Activated effector memory CD4-positive, alpha-beta T cell treated with Interleukin-2 at 50 U/mL for 16 hours (primary cell): ENCODE results near the gene SEC16A.
"Not testable (repeated sequence)": the region's sequence is repeated elsewhere in the genome, so short reads cannot be mapped to it uniquely, and the experiment has no call there.

Experiments
- DNase-seq: peaks from one replicate; pipeline ENCODE4 v3.0.0-alpha.2; 2020

Gene SEC16A

DNA sequence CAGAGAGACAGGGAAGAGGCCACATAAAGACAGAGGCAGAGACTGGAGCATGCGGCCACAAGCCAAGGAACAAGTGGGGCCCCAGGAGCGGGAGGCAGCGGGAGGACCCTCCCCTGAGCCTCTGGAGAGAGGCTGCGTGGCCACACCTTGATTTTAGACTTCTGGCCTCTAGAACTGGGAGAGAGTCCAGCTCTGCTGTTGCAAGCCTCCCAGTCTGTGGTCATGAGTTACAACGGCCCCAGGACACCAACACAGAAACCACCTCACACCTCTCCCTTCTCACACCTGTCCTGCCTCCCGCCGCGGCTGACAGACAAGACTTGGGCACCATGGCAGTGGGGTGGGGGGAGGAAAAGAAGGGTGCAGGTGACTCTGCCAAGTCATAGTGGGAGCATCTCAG, 45.4 kb downstream of the SEC16A start:
- DNase-seq: no peak

- no peak for DNase-seq
Measured at GRCh38 chr9:136436055-136436634, 46.7 kb downstream of the SEC16A start.

DNA sequence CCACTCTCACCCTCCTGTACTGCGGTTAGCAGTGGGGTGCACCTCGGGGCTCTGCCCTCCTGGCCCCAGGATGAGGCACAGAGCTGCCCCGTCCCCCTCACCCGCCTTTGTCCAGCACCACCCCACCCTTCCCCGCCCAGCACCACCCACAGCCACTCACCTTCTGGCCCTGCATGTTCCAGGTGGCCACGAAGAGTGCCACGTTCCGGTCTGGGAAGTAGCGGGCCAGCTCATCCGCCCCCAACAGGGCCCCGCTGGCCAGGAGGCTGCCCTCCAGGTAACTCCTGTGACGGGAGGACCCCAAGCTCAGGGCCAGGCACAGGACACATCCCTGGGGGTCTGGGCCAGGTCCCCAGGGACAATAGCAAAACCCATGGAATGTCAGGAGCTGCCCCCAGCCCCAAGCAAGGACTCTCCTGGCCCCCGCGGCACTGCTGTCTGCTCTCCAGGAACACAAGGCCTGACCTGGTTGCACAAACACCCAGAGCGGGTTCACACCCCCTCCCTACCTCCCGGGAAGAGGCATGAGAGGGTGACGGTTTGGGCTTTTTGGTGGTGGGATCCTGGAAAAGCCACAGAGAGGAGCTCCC, 48.2 kb downstream of the SEC16A start:
- DNase-seq: no peak

DNA sequence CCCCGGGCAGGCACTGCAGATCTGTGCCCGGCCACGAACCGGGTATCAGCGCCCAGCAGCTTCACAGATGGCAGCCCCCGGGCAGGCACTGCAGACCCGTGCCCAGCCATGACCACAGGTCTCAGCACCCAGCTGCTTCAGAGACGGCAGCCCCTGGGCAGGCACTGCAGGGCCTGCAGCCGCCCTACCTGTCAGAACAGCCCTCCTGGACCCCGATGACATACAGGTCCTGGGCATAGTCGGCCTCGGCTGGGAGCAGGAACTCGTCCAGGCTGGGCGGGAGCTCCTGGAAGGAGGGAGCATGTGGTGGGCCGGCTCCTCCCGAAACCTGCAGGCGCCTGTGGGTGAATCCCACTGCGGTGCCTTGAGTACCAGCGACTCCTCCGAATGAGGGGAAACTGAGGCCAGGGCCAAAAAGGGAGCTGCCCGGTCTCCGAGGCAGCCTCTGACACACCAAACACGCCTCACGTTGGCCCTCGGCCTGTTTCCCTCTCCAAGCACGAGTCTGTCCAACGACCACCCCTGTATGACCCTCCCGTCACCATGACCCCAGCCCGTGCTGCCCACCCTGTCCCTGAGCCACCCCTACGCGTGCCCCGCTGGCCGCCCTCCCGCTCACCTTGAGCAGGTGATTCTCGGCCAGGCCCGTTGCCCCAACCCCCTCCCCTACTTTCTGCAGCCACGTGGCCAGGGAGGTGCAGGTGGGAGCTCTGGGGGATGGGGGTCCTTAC, 48.8 kb downstream of the SEC16A start:
- no peak for DNase-seq

- no peak for DNase-seq
Measured at GRCh38 chr9:136433043-136433715, 49.7 kb downstream of the SEC16A start.

DNA sequence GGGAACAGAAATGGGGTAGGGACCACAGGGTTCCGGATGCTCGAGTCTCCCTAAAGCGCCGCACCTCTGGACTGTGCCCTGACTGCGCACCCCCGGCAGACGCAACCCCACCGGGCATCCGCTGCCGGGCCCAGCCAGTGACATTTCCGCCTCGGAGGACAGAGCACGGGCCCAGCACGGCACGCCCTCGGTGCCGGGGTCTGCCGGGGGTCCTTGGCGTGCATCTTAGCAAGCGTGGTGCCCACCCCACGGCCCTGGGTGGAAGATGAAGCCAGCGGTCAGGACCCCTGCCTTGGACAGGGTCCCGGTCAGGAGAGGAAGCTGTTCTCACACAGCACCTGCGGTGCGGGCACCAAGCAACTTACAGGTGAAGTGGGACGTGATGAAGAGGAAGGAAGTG, 50.2 kb downstream of the SEC16A start:
- DNase-seq: no peak

DNA sequence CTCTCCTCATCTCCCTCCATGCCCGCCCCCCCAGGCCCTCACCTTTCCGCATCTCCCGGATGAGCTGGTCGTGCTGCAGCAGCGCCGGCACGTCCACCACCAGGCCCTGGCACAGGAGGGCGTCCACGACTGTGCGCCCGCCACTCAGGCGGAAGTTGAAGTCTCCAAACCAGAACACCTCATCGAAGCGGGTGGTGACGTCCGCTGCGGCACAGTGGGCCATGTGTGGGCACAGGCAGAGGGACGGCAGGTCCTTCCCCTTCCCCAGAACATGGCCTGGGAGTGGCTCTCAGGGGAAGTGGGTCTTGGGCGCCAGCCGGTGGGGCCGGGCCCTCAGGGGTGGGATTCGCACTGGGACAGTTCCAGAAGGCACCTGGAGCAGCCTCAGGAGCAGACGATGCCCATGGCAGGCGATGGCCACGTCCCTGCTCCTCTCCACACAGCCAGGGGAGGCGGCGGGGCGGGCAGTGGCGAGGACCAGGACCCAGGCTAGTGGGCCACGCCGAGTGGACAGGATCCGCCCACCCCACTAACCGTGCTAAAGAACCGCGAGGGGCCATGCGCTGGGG, 51.0 kb downstream of the SEC16A start:
- no peak for DNase-seq

- DNase-seq: no peak
Measured at GRCh38 chr9:136430588-136431234, 52.1 kb downstream of the SEC16A start.

DNA sequence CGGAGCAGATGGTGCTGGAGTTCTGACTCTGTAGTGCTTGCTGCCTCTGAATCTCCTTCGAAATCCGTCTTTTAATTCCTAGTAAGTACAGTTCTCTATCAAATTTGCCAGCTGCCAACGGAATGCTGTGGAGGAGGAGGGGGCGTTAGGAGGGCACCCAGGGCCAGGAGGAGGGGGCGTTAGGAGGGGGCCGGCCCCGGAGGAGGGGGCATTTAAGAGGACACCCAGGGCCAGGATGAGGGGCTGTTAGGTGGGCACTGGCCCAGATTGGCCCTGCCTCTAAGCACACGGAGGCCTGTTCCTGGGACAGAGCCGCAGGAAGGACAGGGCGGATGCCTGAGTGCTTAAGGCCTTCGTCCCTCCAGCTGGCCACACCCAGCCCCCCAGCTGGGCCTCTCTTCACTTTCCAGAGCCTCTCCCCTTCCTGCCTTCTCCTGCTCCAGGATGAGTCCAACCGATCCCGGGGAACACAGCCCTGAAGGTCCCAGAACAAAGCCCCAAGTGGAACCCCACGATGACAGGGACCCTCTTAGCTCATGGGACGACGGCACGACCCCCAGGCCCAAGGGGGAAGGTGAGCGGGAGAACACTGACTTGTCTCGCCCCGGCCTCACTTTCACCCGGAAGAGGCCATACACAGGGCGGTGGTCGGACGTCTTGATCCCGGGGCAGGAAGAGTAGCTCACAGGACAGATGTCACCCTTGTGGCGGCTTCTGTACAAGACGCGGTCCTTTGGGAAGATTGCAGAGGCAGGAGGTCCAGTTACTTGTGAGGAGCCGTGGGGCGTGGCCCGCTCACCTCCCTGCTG, 53.0 kb downstream of the SEC16A start:
- DNase-seq: no peak

GRCh38 chr9:136429075-136429628, 53.7 kb downstream of the SEC16A start:
- no peak for DNase-seq

- DNase-seq: no peak
Measured at GRCh38 chr9:136426787-136427186, 56.1 kb downstream of the SEC16A start.

- not testable (repeated sequence) for DNase-seq
Measured at GRCh38 chr9:136425367-136425766, 57.5 kb downstream of the SEC16A start.

GRCh38 chr9:136424750-136425362, 58.0 kb downstream of the SEC16A start:
- no peak for DNase-seq

- DNase-seq: no peak
Measured at GRCh38 chr9:136423432-136424146, 59.3 kb downstream of the SEC16A start.

DNA sequence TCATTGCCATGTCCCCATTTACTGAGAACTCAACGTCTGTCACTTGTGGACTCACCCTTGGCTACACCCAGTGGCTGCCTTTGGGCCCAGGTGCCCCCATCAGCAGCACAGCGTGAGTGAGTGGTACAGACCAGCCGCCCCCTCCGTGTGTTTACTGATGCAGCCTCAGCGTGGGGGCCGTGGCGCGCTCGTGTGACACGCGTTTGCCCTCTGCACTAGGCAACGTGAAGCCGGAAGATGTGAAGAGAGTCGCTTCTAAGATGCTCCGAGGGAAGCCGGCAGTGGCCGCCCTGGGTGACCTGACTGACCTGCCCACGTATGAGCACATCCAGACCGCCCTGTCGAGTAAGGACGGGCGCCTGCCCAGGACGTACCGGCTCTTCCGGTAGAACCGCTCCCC, 60.0 kb downstream of the SEC16A start:
- no peak for DNase-seq

GRCh38 chr9:136421791-136422190, 61.0 kb downstream of the SEC16A start:
- no peak for DNase-seq

DNA sequence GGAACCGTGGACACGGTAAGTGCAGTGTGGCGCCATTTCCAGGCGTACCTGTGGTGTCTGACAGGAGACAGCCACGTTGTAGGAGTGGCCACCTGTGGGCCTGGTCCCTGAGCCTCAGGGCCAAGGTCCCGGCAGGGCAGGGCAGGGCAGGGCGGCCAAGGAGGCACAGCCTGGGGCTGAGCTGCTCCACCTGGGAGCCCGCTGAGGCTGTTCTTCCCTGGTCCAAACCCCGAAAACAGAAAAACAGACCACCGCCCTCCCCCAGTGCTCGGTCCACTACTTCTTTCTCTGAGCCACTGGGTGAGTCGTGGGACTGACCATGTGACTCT, 63.8 kb downstream of the SEC16A start:
- DNase-seq: no peak

DNA sequence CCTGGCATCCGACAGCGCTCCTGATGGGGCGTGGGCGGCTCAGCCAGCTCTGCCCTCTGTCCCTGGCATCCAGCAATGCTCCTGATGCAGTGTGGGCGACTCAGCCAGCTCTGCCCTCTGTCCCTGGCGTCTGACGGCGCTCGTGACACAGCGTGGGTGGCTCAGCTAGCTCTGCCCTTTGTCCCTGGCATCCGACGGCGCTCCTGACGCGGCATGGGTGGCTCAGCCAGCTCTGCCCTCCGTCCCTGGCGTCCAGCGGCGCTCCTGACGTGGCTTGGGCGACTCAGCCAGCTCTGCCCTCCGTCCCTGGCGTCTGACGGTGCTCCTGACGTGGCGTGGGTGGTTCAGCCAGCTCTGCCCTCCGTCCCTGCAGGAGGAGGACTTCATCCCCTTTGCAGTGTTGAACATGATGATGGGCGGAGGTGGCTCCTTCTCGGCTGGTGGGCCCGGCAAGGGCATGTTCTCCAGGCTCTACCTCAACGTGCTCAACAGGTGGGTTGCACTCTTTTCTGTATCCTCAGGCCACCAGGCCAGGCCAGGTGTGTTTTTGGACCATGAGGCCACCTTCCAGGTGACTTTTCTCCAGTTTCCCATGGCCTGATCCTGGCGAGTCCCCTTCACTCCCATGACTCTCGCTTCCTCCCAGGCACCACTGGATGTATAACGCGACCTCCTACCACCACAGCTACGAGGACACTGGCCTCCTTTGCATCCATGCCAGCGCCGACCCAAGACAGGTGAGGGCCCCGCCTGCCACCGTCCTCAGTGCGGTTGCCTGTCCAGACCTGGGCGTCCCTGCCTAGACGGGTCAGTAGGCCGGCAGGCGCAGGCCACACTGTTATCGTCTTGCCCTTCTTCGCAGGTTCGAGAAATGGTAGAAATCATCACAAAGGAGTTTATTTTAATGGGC, 64.4 kb downstream of the SEC16A start:
- DNase-seq: no peak

- DNase-seq: no peak
Measured at GRCh38 chr9:136416914-136417313, 65.9 kb downstream of the SEC16A start.

GRCh38 chr9:136416427-136416826, 66.4 kb downstream of the SEC16A start:
- DNase-seq: no peak
